ENCODE results near the gene INPP5D.
"Not testable (repeated sequence)": the region's sequence is repeated elsewhere in the genome, so short reads cannot be mapped to it uniquely, and the experiment has no call there.

INPP5D gene

DNA sequence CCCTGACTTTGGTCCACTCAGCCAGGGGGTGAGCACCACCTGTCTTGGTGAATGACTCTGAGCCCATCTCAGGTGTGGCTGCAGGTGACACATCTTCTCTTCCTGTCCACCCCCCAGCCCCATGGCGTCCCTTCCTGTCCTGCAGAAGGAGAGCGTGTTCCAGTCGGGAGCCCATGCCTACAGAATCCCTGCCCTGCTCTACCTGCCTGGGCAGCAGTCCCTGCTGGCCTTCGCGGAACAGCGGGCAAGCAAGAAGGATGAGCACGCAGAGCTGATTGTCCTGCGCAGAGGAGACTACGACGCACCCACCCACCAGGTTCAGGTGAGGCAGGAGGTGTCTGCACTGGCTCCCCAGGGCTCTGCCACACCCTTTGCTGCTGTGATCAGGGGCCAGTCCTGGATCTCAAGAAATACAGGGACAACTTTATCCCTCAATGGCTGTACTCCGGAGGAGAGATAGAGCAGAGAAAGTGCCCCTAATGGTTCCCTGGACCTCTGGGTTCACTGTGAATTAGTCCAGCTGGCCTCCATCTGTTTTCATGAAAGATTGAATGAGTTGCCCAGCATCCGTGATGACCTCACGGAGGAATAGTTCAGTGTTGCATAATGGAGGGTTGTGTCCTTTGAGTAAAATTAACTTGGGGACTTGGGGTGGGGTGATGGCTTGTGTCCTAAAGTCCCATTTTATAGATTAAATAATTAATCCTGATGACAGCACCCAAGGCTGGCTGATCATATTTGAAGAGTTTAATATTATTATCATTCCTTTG is 27.4 kb upstream of the INPP5D start, which contains the start of gene NEU2:
TSS of gene NEU2 (plus strand) at position 122 of the 770 bp plus-strand sequence. CDS start at position 122, 0 bp downstream.
- DNase-seq = no peak

DNA sequence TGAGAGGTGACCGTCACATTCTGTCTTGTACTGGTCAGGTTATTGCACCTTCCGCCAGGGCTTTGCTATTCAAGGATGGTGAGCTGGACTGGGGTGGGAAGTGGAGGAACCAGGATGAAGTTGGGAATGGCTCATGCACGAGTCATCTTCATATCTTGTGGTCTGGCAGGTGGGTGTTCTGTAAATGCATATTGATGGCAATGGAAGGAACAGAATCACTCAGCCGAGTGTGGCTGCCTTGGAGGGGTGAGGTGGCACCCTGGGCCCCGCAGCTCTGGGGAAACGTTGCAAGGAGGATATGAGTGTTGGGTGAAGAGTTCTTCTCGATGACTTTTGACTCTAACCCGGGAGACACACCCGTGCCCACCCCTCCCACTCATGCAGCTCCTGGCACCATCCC is 26.5 kb upstream of the INPP5D start:
- no peak for DNase-seq

DNA sequence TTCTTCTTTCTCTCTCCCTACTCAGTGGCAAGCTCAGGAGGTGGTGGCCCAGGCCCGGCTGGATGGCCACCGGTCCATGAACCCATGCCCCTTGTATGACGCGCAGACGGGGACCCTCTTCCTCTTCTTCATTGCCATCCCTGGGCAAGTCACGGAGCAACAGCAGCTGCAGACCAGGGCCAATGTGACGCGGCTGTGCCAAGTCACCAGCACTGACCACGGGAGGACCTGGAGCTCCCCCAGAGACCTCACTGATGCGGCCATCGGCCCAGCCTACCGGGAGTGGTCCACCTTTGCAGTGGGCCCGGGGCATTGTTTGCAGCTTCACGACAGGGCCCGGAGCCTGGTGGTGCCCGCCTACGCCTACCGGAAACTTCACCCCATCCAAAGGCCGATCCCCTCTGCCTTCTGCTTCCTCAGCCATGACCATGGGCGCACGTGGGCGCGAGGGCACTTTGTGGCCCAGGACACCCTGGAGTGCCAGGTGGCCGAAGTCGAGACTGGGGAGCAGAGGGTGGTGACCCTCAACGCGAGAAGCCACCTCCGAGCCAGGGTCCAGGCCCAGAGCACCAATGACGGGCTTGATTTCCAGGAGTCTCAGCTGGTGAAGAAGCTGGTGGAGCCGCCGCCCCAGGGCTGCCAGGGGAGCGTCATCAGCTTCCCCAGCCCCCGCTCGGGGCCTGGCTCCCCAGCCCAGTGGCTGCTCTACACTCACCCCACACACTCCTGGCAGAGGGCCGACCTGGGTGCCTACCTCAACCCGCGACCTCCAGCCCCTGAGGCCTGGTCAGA is 25.9 kb upstream of the INPP5D start:
- DNase-seq = no peak

DNA sequence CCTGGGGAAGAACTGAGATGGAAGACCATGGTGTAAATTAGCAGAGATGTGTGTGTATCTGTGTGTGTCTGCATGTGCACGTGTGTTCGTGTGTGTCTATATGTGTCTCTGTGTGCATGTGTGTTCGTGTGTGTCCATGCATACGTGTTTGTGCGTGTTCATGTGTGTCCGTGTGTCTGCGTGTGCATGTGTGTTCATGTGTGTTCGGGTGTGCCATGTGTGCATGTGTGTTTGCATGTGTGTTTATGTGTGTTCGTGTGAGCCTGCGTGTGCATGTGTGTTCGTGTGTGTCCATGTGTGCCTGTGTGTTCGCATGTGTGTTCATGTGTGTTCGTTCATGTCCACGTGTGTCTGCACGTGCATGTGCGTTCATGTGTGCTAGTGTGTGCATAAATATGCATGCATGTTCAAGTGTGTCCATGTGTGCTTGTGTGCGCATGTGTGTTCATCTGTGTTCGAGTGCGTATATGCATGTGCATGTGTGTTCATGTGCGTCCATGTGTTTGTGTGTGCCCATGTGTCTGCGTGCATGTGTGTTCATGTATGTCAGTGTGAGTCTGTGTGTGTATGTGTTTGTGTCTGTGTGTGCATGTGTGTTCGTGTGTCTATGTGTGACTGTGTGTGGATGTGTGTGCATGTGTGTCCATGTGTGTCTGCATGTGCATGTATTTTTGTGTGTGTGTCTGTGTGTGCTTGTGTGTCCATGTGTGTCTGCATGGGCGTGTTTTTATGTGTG is 24.5 kb upstream of the INPP5D start:
- no peak for DNase-seq

DNA sequence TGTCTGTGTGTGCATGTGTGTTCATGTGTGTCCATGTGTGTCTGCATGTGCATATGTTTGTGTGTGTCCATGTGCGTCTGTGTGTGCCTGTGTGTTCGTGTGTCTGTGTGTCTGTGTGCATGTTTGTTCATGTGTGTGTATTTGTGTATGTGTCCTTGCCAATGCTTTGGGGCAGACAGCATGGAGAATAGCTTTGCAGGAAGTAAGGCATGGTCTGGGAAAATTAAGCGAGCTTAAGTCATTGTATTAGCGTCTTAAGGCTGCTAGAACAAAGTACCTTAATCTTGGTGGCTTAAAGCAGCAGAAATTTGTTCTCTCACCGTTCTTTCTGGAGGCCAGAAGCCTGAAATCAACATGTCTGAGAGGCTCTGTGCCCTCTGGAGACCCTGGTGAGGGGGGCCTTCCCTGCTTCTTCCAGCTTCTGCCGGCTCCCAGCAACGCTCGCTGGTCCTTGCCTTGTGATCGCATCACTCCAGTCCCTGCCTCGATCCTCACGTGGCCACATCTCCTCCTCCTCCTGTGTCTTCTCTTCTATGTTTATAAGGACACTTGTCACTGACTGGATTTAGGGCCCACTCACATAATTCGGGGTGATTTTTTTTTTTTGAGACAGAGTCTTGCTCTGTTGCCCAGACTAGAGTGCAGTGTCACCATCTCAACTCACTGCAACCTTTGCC is 23.8 kb upstream of the INPP5D start:
- DNase-seq = no peak

DNA sequence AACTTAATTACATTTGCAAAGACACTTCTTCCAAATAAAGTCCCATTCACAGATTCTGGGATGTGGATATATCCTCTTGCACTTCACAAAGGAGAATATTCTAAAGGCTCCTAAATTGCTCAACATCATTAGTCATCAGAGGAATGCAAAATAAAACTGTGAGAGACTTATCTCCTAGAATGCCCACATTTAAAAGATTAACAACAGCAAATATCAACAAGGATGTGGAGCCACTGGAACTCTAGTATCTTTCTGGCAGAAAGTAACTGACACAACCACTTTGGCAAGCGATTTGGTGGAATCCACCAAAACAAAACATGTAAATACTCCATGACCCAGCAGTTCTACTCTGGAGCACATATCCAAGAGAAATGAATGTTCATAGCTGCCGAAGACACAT is 23.1 kb upstream of the INPP5D start:
- DNase-seq = no peak

DNA sequence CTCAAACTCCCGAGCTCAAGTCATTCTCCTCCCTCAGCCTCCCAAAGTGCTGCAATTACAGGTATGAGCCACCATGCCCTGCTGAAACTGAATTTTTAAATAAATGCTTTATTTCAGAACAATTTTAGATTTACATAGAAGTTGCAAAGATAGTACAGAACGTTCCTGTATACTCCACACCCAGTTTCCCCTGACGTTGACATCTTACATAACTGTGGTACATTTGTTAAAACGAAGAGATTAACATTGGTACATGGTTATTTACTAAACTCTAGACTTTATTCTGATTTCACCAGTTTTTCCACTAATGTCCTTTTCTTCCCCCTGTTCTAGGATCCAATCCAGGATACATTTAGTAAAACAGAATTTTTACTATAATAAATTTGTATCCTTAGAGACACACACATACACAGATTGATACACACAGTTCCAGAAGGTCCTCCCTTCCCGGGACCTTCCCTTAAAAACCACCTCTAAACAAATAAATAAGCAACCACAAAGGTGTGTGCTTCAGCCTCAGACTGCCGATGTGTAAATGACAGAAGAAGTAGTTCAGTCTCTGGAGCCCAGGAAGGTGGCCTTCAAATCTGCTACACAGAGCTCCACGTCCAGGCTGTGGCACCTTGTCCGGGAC is 20.8 kb upstream of the INPP5D start:
- DNase-seq = no peak

DNA sequence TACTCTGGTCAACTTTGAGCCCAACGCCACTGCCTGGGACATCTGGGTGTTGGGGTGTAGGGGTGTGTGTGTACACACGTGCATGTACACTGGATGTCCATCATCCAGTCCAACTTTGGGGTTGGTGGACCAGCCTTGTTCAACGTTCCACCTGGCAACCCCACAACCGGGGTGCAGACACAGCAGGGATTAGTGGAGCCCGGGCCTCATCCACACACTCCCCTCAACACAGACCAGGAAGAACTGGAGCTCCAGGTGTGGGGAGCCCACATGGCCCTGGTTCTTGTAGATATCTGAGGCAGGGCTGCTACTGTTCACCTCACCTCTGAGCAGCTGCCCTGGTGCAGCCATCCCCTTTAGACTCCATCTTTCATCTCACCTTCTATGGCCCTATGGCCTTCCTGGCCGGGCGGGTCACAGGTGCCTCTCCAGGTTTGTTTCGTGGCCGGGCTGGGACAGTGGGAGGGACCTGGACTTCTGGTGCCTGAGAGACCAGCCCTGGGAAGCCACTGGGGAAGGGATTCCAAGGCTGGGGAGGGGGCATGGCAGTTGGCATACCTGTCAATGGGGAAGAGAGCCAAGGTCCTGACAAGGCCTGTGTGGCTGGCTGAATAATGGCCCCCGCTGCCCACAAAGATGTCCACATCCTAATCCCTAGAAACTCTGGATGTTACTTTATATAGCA is 20.2 kb upstream of the INPP5D start:
- no peak for DNase-seq

DNA sequence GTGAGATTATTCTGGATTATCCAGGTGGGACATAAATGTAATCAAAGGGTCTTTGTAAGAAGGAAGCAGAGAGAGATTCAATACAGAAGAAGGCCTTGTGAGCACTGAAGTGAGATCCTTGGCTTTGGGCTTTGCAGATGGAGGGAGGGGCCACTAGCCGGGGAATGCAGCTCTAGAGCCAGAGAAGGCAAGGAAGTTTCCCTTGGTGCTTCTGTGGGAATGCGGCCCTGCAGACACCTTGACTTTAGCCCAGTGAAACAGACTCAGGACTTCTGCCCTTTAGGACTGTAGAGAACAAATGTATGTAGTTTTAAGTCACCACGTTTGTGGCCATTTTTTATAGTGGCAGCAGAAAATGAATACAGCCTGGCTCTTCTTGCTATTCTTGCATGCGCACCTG is 19.6 kb upstream of the INPP5D start:
- DNase-seq = no peak

DNA sequence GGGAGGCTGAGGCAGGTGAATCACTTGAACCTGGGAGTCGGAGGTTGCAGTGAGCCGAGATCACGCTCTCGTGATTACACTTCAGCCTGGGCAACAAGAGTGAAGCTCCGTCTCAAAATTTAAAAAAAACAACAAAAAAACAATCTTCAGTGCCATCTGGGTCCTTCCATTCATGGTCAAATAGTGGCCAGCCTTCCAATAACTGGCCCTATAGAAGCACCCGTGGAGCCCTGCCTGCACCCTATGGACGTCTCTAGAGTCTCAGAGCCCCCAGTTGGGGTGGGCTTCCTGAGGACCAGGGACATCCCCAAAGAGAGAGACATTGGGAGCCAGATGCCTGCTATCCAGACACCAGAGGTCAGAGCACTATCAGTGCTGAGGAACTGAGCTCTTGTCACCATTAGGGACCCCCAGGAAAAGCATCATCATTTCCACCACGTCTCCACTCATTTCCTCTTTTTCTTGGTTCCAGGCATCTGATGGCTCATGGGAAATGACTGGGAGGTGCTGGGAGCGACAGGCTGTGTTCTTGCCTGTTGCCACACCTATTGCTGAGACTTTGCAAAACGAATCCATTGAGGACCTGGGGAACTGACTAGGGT is 18.3 kb upstream of the INPP5D start:
- no peak for DNase-seq

DNA sequence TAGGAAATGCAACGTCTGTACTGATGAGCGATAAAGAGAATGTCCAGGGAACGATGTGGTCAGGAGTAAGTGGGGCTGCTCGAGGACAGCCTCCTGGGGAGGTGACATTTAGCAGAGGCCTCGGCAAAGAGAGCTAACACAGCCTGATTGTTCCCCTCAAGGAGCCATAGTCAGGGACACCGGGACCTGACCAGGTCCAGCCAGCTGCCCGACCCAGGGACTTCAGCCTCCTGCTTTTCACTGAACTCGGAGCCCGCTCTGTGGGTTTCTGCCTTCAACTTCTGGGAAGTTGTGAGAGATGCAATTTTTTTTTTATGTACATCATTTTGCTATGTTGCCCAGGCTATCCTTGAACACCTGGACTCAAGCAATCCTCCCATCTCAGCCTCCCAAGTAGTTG is 17.6 kb upstream of the INPP5D start:
- DNase-seq = no peak

DNA sequence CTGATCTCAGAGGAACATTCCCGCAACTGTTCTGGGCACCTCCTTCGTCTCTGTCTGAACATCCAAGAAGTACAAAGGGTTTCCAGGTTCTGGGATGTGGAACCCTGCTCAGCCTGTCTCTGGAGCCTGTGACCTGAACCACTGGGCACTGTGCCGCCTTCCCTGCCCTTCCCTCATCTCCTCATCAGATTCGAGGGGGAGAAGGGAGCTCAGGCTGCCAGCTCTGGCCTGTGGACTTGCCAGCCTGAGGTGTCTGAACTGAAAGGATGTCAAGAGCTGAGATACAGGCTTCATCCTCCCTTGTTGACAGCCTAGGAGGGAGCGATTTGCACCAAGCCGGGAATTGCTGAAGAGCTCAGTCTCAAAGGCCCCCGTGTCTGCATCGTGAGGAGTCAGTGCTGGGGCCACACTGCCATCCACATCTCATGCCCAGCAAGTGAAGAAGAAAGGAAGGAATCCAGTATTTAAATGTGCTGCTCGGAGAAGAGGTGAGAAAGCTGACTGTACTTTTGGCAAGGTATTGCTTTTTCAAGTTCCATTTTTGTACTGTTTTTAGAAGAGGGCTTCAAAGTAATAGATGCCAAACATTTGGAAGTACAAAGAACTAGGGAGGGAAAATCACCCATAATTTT is 15.1 kb upstream of the INPP5D start:
- no peak for DNase-seq

DNA sequence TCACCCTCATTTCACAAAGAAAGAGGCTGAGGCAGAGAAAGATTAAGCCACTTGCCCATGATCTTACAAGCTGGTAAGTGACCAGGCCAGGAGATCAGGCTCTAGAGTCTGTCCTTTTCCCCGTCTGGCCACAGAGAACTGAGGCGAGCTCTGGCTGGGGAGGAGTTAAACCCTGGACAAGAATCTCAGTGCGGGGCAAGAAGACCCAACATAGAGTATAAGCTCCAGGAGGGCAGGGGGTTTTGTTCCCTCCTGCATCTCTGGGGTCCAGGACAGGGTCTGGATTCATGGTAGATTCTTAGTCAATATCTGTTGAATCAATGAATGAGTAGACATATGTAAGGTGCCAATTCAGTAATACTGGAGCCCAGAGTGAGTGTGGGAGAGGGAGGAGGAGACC is 12.9 kb upstream of the INPP5D start:
- DNase-seq = no peak

DNA sequence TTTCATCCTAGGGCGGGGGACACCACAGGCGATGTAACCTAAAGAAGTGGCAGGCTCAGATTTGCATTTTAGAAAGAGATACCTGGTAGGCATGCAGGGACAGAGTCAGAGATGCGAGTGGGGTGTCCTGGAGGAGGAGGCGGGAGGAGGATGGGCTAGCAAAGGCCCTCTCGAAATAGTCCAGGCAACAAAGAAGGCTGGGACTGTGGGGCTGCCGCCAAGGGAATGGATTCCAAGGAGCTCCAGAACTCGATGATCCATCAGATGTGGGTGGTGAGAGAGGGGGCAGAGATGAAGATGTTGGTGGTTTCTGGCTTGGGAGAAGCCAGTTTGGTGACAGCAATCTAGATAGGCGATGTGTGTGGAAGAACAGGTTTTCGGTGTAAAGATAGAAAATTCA is 12.5 kb upstream of the INPP5D start:
- DNase-seq = no peak

DNA sequence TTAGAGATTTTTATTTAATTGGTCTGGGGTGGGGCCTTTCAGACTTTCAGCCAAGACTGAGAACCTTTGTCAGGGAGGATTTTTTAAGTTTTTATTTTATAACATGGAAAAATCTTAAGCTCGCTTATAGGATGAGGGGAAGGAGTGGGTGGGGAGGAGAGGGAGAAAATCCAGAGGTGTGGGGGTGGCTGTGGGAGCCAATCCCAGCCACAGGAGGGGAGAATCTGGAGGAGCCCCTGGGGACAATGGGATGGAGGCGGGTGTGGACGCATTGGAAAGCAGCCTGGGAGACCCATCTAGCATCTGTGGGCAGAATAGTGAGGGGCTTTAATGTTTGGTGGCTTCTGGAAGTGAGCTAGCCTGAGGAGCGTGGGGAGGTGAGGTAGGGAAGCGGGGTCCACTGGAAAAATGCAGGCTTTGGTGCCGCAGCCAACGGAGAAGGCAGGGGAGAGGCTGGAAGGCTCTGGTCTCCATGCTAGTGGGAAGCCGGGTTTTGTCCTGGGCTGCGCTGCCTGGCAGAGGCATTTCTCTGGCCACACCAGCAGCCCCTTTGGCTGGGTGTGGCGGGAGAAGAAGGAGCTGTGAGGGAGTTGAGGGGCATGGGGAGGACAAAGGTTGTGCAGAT is 11.5 kb upstream of the INPP5D start:
- DNase-seq = no peak

DNA sequence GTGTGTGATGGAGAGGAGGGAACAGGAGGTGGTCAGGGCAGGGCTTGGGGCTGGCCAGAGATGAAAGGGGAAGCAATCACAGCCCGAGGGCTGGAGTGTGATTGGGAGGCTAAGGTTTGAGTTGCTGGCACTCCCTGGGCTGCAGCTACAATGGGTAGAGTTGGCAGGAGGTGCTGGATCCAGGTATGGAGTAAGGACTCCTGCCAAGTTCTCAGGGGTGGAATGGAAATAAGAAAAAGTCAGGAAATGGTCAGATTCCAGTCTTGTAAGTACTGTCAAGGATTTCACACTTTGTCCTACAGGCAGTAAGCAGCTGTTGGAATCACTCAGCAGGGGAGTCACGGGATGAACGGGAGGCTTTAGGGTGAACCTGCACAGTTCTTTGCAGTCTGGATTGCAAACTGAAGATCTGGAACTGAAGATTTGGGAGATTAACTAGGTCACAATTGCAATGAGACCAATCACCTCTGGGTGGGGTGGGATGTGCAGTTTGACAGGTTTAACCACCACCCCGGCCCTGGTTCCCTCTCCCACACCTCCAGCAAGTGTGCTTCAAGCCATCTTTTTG is 10.9 kb upstream of the INPP5D start:
- DNase-seq = no peak

DNA sequence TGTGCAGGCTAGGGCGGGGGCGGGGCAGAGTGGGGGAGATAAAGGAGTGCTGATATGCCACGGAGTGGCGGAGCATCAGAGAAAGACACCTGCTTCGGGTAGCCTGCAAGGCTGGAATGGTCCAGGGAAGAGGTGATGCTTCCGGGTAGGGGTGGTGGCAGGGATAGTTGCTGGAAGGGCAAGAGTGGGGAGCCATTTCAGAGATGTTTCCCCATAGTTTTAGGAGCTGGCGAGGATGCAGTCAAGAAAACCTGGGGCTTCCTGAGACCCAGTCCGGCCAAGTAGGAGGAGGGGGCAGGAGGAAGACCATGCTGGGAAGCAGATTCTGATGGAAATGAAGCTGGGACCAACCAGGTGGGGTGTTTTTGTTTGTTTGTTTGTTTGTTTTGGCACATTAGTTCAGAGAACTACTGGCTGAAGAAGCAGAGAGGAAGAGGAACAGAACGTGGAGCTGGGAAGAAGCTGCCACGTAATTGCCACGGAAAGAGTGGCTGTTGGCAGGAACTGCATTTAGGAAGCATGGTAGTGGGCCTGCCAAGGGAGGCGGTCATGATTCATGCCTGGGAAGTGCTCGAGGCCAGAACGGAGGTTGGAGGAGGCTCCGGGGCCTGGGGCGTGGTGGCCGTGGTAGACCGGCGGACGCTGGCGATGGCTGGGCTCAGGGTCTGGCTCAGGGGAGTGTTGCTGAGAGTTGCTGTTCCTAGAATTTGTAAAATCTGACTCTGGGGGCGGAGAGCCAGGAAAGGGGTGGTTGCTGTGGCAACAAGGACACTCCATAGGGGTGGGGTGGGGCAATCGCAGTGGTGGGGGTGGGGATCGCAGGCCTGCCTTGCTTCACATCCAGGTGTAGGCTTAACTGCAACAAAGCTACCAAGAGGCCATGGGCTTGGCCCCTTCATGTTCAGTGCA is 8.6 kb upstream of the INPP5D start:
- DNase-seq = no peak

DNA sequence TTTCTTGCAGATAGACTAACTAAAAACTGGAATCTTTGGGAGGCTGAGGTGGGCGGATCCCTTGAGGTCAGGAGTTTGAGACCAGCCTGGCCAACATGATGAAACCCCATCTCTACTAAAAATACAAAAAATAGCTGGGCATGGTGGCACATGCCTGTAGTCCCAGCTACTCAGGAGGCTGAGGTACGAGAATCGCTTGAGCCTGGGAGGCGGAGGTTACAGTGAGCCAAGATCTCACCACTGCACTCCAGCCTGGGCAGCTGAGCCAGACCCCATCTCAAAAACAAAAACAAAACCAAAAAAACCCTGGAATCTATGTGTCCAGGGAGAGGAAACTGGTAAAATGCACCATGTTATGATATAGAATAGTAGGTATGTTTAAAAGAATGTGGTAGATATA is 7.6 kb upstream of the INPP5D start:
- not testable (repeated sequence) for DNase-seq
